Chondrocyte (in vitro differentiated cells): ENCODE results near the gene KCNJ8. TPM values are rescaled to one million over a fixed set of nuclear protein-coding genes. Genes with fewer than 3 reads are reported as not detected.
"Not testable (repeated sequence)": the region's sequence is repeated elsewhere in the genome, so short reads cannot be mapped to it uniquely, and the experiment has no call there.

ENCODE experiments used
- DNase-seq: peaks from one replicate; pipeline ENCODE4 v3.0.0; 2021; ENCODE audit warnings: mixed read lengths, low spot score
- H3K27ac Mint-ChIP-seq: one replicate; pipeline ENCODE4 v1.8.0; 2021; ENCODE audit warnings: mild to moderate bottlenecking, moderate library complexity, mixed read lengths; ENCODE audit not compliant: unreplicated experiment
- H3K27me3 Mint-ChIP-seq: 2 replicates; pipeline ENCODE4 v1.8.0; 2021; ENCODE audit warnings: low read depth, mixed read lengths
- H3K36me3 Mint-ChIP-seq: 2 replicates; pipeline ENCODE4 v1.8.0; 2021; ENCODE audit warnings: low read depth, mixed read lengths
- H3K4me1 Mint-ChIP-seq: 2 replicates; pipeline ENCODE4 v1.8.0; 2021; ENCODE audit warnings: low read depth, mild to moderate bottlenecking, mixed read lengths
- H3K4me3 Mint-ChIP-seq: one replicate; pipeline ENCODE4 v1.8.0; 2021; ENCODE audit warnings: mild to moderate bottlenecking, moderate library complexity, mixed read lengths; ENCODE audit not compliant: unreplicated experiment
- H3K9me3 Mint-ChIP-seq: 2 replicates; pipeline ENCODE4 v1.8.0; 2021; ENCODE audit warnings: low read depth, mixed read lengths
- CTCF ChIP-seq: fragments of 200-600 bp; sonication (generic); IDR thresholded peaks from 2 replicates; pipeline ENCODE4 v1.5.0; 2021; ENCODE audit warnings: antibody characterized with exemption, mild to moderate bottlenecking, moderate library complexity
- total RNA-seq: library from RNA; stranded (reverse); gene quantifications from 3 replicates; pipeline ENCODE4 v1.2.1, GENCODE V29; 2021

Gene KCNJ8
- total RNA-seq, 1 donor from 2014 or later: 1.1 TPM

GRCh38 chr12:21815306-21816062 is 41.0 kb upstream of the KCNJ8 start:
- peak overlapping the region; percentile 59 for H3K27ac Mint-ChIP-seq
- H3K4me1 Mint-ChIP-seq: peaks cover 25% of the 10 kb centered on the region
- H3K36me3 Mint-ChIP-seq: no peaks in the 10 kb centered on the region
- no peak for DNase-seq
- peaks cover 4% of the 10 kb centered on the region for H3K9me3 Mint-ChIP-seq
- no peak for TF ChIP-seq CTCF
- H3K27me3 Mint-ChIP-seq: no peaks in the 10 kb centered on the region
- H3K4me3 Mint-ChIP-seq: no peak overlapping the region

DNA sequence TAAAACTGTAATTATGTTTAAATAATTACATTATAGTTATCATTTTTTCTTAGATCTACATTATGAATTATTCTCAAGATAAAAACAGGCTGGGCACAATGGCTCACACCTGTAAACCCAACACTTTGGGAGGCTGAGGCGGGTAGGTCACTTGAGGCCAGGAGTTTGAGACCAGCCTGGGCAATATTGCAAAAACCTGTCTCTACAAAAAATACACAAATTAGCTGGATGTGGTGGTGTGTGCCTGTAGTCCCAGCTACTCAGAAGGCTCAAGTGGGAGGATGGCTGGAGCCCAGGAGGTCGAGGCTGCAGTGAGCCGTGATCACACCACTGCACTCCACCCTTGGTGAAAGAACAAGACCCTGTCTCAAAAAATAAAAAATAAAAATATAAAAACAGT is 40.3 kb upstream of the KCNJ8 start:
- no peak overlapping the region for H3K4me3 Mint-ChIP-seq
- no peak for TF ChIP-seq CTCF
- peaks cover 24% of the 10 kb centered on the region for H3K4me1 Mint-ChIP-seq
- DNase-seq: no peak
- H3K27me3 Mint-ChIP-seq: no peaks in the 10 kb centered on the region
- no peak overlapping the region for H3K27ac Mint-ChIP-seq
- H3K9me3 Mint-ChIP-seq: peaks cover 7% of the 10 kb centered on the region
- no peaks in the 10 kb centered on the region for H3K36me3 Mint-ChIP-seq

DNA sequence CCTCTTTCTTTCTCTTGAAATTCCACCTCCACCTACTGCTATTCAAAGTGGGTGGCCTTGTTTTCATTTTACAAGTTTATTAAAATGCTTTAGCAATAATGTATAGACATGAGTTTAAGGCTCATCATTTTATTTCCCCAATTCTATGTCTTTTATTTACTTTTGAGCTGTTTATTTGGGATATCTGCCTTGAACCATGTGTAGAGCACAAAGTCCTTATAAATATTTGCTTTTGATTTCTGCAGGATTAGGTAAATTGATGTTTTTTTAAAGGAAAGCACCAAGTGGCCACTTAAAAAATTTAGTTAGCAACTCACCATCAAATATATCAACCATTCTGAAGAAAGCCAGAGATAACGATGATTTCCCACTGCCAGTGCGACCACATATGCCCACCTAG is 39.8 kb upstream of the KCNJ8 start:
- Mint-ChIP-seq H3K9me3 (peaks cover 7% of the 10 kb centered on the region), H3K27ac (no peak overlapping the region), H3K4me1 (peaks cover 19% of the 10 kb centered on the region), H3K27me3 (no peaks in the 10 kb centered on the region), H3K4me3 (no peak overlapping the region), H3K36me3 (no peaks in the 10 kb centered on the region)
- TF ChIP-seq CTCF: no peak
- no peak for DNase-seq

- H3K27me3 Mint-ChIP-seq: no peaks in the 10 kb centered on the region
- H3K36me3 Mint-ChIP-seq: no peaks in the 10 kb centered on the region
- peaks cover 7% of the 10 kb centered on the region for H3K9me3 Mint-ChIP-seq
- no peak overlapping the region for H3K4me3 Mint-ChIP-seq
- peaks cover 13% of the 10 kb centered on the region for H3K4me1 Mint-ChIP-seq
- no peak for TF ChIP-seq CTCF
- no peak overlapping the region for H3K27ac Mint-ChIP-seq
- no peak for DNase-seq
These were observed 39.2 kb upstream of the KCNJ8 start for GRCh38 chr12:21813751-21814150.

GRCh38 chr12:21813125-21813524 is 38.6 kb upstream of the KCNJ8 start:
- H3K4me3 Mint-ChIP-seq: no peak overlapping the region
- no peak overlapping the region for H3K27ac Mint-ChIP-seq
- no peak for TF ChIP-seq CTCF
- peaks cover 7% of the 10 kb centered on the region for H3K9me3 Mint-ChIP-seq
- no peaks in the 10 kb centered on the region for H3K27me3 Mint-ChIP-seq
- DNase-seq: no peak
- H3K36me3 Mint-ChIP-seq: no peaks in the 10 kb centered on the region
- H3K4me1 Mint-ChIP-seq: peaks cover 8% of the 10 kb centered on the region

- not testable (repeated sequence) for H3K9me3 Mint-ChIP-seq, H3K27me3 Mint-ChIP-seq, H3K4me1 Mint-ChIP-seq, H3K27ac Mint-ChIP-seq, DNase-seq, H3K36me3 Mint-ChIP-seq, H3K4me3 Mint-ChIP-seq
These were observed 37.8 kb upstream of the KCNJ8 start for GRCh38 chr12:21812340-21812739.
